ACHN (cell line): ENCODE results near the gene BANF2.
"Not testable (repeated sequence)": the region's sequence is repeated elsewhere in the genome, so short reads cannot be mapped to it uniquely, and the experiment has no call there.

Experiments used
- DNase-seq: peaks from one replicate; pipeline ENCODE4 v3.0.0-alpha.2; 2015
- in situ Hi-C: cut with HindIII; loops from 2 replicates; pipeline ENCODE4 v1.10.0; 2017; ENCODE audit warnings: low sequenced_read_pairs, low pct_ligation_motif_present, low pct_unique_long_range_greater_than_20kb

The BANF2 gene

DNA sequence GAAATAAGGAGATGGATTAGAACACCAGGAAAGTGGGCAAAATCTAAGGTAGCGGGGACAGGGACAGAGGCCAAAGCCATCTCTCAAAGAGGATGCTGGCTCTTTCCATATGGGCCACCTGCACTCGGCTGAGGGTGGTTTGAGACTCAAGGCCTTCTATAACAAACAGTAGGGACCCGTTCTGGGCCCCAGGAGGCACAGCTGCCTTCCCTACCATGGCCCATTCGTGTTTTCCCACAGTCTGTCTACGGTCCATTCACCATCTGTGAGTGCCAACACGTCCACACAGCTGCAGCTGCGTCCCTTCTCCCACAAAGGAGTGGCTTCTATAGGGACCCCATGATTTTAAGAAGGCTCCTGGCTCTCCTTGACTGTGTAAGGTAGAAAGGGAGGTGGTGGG, 871 bp downstream of the BANF2 start:
- no peak for DNase-seq
- in situ Hi-C loops = no loop called here

DNA sequence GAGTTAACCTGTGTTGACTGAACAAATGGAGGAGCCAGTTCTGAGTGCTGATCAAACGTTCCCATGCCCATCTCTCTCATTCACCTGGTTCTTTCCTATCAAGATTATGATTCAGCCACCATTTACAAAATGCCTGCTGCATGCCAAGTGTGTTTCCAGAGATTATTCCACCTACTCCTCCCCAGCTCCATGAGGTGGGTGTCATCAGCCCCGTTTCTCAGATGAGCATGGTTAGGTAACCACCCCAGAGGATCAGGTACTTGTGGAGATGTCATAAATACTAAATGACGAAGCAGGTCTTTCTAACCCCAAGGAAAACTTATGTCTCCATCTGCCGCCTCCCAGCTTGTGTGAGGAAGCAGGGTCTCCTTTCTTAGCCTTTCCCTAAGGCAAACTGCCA, 2.1 kb downstream of the BANF2 start:
- no peak for DNase-seq
- in situ Hi-C loops = no loop called here

DNA sequence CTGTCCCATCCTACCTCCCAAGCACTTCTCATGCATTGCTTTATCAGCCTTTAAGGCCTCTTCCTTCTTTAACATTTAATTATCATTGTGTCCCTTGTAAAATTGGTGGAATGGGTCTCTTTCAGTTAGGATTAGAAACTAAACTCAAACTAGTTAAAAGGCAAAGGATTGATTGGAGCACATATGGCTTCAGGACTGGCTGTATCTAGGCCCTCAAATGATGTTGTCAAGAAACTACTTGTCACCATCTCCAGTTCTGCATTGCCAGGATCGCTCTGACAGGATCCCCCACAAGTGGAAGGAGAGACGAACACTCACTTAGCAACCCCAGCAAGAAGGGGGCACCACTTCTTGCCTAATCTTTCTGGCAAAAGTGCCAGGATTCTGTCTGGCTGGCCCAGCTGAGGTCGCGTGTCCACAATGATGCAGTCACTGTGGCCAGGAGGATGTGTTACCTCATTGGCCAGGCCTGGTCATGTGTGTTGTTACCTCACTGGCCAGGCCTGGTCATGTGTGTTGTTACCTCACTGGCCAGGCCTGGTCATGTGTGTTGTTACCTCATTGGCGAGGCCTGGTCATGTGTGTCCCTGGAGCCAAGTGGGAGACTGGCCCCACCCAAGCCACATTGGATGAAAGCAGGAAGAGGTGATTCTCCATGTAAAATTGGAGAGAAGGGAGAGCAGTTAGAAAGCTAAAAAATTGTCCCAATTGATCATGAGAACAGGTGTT, 5.0 kb downstream of the BANF2 start:
- DNase-seq = no peak
- in situ Hi-C loops = no loop called here

DNA sequence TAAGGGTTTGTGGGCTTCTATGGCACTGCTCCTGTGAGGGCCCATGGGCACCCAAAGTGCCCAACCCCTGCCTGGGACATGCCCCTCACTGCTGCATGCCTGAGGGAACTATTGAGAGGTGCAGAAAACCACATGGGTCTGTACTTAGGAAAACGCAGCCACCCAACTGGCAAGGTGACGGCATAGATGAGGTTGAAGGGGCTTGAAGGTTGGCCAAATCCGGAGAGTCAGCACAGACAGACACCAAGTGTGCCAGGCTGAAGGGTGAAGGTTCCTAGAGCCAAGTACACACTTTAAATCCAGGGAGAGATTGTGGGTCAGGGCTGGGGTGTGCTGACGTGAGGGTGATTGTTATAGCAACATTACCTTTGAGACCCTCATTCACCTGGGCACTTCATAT, 6.2 kb downstream of the BANF2 start:
- in situ Hi-C loops = no loop called here
- DNase-seq = no peak

DNA sequence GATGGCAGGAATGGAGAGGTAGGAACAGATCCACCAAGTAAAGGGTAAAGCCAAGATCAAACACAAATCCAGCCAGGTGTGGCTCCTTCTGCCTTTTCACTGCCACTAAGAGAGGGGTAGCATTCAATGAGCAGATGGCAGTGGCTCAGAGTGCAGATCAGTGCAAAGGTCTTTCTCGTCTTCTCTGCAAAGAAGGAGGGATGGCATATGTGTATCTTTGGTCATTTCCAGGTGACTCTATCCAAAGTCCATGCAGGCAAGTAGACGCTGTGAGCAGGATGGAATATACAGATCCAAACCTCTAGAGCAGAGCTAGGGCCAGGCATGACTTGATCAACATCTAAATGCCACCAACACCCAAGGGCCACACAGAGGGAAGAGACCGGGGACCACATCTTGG, 6.9 kb downstream of the BANF2 start:
- DNase-seq = no peak

DNA sequence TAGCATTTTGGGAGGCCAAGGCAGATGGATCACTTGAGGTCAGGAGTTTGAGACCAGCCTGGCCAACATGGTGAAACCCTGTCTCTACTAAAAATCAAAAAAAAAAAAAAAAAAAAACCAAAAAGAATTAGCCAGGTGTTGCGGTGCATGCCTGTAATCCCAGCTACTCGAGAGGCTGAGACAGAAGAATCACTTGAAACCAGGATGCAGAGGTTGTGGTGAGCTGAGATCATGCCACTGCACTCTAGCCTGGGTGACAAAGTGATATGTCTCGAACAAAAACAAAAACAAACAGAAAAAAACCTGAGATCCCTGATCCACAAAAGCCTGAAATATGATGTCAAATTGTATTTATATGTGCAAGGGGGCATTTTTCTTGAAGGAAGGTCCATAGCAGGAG, 8.2 kb downstream of the BANF2 start:
- DNase-seq, in situ Hi-C loops: not testable (repeated sequence)

More for the DNA sequence above, 6.9 kb downstream of the BANF2 start:
- in situ Hi-C loops = no loop called here

DNA sequence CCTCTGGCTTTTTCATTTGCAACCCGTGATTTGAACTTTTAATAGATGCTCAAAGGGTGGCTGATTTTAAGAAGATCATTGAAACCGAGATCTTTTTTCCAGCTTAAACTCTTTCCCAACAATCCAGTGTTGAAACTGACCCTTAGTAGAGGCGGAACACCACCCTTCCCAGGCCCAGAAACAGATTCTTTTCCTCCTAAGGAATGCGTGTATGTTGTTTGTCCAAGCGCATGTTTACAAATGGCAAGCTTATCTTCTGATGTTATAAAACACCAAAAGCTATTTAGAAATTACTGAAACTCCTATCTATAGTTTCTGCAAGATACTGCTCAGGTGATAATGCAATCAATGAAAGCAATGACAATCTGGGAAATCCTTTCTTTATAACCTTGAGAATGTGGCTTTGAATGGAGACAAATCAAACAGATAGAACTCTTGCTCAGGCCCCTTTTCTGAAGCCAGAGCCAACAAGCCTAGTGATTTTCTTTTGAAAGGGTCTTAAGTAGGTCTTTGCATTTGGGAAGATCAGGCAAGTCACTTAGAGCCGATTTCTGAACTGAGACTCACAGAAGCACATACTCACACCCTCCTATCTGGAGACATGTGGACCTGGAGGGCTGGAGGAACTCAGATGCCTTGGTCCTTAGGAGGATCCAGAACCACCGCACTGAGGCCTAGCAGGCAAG, 9.1 kb downstream of the BANF2 start:
- in situ Hi-C loops = no loop called here
- no peak for DNase-seq

DNA sequence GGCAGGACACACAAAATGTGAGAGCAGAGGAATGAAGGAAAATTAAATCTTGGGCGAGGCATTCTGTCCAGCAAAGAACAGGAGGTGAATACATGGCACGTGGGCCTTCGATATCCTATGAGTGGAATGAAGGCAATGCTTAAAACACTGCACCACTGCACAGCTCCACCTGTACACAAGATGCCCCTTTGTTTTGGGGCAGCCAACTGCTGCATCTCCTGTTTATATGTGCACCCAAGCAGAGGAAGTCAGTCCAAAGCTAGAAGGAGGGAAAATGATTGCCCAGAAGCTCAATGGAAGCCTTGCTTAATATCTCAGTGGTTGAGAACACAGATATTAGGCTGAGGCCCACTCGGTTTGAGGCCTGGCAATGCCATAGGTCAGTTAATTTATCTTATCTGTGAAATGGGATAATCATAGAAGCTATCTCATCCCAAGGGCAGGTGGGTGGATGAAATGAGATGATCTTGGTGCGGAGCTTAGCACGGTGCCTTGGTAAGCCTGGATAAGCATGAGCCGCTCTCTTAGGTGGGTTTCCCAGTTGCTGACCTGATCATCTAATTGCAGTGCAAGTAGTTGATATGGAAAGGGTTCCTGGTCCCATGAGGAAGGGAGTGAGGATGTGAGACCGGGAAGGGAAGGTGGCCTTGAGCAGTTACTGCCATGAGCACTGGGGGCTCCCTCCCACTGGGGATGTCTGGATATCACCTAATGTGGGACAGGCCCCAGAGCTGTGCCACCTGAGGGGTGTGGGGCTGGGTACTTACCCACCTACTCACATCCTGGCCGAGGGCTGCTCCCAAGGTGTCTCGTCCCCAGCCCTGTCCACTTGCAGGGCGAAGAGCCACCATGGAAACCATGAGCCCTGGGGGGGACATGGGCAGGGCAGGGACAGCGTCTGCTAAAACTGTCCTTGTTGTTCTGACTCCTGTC, 9.9 kb downstream of the BANF2 start:
- in situ Hi-C loops = no loop called here
- DNase-seq = no peak

DNA sequence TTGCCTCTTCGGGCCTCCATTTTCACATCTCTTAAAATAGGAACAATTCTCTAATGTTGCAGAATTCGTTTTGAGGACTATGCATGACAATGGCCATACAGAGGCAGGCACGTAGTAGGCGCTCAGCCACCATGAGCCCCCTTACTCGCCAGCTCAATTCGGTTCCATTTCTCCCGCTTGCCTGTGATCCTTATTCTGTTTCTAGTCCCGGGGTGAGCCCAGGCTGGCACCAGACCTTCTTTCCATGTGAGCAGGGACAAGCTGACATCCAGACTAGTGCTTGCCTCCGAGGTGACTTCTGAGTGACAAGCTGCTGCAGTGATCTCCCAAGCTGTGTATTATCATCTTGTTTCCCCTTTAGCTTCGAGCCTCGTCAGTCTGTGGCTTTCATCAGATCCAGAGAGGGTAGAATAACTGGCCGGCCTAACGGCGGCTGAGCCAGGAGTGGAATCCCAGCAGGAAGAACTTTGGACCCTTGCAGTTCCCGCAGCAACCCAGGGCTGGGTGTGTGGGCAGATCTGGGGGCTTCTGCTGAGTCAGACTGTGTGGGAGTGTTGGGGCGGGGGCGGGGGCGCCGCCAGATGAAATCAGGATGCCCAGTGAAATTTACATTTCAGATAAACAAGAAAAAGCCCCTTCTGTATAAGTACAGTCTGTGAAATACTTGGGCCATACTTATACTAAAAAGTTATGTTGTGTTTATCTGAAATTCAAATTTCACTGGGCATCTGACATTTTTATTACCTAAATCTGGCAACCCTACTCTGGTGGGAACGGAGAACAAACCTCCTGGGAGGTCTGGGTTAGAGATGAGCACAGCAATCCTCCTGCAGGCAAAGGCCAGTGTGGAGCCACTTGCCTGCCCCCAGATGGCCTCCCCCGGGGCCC, 10.9 kb downstream of the BANF2 start:
- no peak for DNase-seq
- in situ Hi-C loops = no loop called here

DNA sequence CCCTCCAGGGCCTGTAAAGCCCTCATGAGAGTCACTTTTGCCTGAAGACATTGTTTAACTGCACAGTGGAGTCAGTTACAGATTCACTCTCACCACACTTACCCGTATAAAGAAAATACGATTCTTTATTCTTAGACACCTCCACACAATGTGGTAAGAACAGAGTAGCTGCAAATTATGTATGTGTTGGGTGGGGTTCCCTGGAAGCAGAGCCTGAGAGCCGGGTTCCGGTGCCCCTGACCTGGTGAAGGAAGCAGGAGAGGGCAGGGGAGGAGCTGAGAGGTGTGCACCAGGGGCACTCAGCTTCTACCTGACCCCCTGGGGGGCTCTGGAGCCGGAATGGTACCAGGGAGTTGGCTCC, 11.5 kb downstream of the BANF2 start:
- in situ Hi-C loops = no loop called here
- DNase-seq = no peak

DNA sequence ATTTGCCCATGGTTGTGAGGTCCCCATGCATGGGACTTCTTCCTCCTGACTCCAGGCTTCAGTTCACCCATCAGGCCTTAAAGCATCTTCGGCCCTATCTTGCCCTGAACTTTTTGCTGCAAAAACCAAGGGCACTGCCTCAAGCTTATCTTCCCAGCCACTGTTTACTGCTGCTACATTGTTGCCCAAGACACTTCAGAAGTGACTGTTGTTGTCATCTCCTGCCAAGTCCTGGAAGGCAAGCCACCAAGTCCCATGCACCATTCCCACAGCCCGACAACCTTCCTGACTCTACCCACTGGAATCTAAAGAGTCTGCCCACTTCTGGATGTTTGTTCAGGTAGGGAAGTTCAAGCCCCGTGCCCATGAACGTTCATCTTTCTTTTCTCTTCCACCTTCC, 12.4 kb downstream of the BANF2 start:
- in situ Hi-C loops = no loop called here
- no peak for DNase-seq

DNA sequence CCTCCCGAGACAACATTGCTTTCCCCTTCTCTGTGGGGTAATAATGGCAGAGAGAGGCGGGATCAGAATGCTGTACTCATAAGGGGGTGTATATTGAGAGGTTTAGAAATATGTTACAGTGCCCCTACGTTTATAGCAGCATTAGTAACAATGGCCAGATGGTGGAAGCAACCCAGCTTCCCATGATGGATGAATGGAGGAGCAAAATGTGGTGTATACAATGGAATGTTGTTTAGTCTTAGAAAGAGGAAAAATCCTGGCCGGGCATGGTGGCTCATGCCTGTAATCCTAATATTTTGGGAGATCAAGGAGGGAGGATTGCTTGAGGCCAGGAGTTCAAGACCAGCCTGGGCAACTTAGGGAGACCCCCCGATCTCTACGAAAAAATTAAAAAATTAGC, 12.9 kb downstream of the BANF2 start:
- no peak for DNase-seq
- in situ Hi-C loops = no loop called here

DNA sequence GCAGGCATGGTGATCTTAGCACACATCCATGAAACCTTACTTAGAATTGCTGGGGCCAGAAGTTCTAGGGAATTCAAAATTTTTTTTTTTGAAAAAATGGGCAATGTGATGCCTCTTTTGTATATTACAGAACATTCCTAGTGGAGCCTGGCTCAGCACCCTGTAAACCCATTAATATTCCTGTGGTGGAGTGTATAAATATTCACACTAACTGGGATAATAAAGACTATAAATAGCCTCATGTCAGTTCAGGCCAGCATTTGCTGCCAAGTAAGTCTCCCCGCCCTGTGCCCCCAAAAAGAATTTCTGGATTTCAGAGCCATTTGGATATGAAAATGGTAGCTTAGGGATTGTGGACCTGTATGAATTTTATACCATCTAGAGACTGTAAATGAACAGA, 14.8 kb downstream of the BANF2 start:
- no peak for DNase-seq
- in situ Hi-C loops = no loop called here

DNA sequence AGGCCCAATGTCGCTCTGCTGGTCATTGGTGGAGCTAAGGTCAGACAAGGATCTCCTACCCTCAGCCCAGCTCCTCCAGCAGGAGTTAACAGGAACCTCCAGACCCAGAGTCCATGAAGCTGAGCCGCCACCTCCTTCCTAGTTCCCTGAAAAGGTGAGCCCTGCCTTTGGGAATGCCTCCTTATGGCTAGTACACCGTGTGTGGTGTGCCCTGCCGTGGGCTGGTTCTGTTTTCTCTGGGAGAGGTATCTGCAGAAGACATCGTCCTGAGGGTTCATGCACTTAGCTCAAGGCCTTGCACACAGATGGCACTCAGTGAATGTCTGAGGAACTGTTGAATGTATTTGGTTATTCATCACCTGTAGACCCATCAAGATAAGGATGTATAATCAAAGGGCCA, 15.3 kb downstream of the BANF2 start:
- DNase-seq = no peak
- in situ Hi-C loops = no loop called here

DNA sequence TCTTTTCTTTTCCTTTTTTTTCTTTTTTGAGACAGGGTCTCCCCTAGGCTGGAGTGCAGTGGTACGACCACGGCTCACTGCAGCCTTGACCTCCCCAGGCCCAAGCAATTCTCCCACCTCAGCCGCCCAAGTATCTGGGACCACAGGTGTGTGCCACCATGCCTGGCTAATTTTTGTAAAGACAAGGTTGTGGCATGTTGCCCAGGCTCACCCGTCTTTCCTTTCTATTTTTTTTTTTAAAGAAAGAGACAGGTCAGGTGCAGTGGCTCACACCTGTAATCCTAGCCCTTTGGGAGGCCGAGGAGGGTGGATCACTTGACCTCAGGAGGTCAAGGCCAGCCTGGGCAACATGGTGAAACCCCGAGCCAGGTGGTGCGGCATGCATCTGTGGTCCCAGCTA, 16.6 kb downstream of the BANF2 start:
- DNase-seq = no peak
- in situ Hi-C loops = no loop called here

DNA sequence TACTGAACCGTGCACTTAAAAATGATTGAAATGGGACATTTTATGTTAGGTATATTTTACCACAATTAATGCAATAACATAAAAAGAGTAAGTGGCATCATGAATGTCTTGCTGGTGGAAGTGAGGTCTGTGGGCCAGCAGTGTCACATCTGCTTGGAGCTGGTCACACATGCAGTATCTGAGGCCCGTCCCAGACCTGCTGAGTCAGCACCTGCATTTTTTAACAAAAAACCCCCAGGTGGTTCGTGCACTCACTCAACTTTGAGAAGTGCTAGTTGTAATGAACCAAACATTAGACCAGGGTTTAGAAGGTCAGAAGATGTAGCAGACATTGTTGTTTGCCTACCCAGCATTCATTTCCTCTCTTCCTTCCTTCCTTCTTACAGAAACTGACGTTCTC, 21.0 kb downstream of the BANF2 start:
- DNase-seq = no peak
- in situ Hi-C loops = no loop called here

DNA sequence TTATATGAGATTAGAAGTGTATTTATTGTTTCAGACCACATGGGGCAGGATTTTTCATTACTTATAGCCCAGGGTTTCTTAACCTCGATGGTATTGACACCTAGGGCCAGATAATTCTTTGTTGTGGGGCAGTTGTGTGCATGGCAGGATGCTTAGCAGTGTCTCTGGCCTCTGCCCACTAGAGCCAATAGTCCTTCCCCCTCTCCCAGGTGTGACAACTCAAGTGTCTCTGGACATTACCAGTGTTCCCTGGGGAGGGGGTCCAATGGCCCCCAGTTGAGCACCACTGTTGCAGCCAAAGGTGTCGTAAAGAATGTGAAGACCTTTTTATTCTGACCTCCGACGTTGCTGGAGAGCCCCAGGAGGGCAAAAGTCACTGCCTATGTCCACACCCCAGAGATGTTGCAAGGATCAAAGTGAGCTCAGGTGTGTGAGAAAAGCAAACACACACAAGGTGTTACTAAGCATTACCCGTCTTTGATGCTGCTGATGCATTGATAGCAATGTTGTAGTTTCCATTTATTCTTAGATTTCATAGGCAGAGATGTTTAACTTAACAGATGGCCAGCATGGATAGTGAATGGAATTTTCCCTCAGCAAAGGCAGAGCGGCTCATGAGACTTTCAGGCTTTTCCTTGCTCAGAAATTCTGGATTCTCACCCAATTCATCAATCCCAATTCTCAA, 22.2 kb downstream of the BANF2 start:
- peak; percentile 1 for DNase-seq
- in situ Hi-C loops = no loop called here
